Measurements from ENCODE around the gene PANK4.
A peak's percentile ranks its signal among the peaks of the same experiment; 100 is the strongest.

PANK4 gene

GRCh38 chr1:2535455-2535854 is 9.1 kb upstream of the PANK4 start:
- no peak for TF ChIP-seq CTCF (IDR thresholded peaks at IDR 0.05)
- DNase-seq: no peak
- peaks cover 72% of the 10 kb centered on the region for H3K27me3 Mint-ChIP-seq (ENCODE audit: low read depth, poor library complexity)
- H3K9me3 Mint-ChIP-seq: peaks cover 4% of the 10 kb centered on the region
- no peaks in the 10 kb centered on the region for H3K36me3 Mint-ChIP-seq (ENCODE audit: low read depth)
- H3K4me1 Mint-ChIP-seq: peaks cover 31% of the 10 kb centered on the region
- no peak overlapping the region for H3K4me3 Mint-ChIP-seq
- H3K27ac Mint-ChIP-seq: no peak overlapping the region

- peak; percentile 23 for DNase-seq
- H3K4me3 Mint-ChIP-seq: peak overlapping the region; percentile 44
- peaks cover 78% of the 10 kb centered on the region for H3K27me3 Mint-ChIP-seq (ENCODE audit: low read depth, poor library complexity)
- TF ChIP-seq CTCF (IDR thresholded peaks at IDR 0.05): no peak
- H3K36me3 Mint-ChIP-seq (ENCODE audit: low read depth): no peaks in the 10 kb centered on the region
- H3K4me1 Mint-ChIP-seq: peaks cover 31% of the 10 kb centered on the region
- H3K9me3 Mint-ChIP-seq: peaks cover 4% of the 10 kb centered on the region
- H3K27ac Mint-ChIP-seq: no peak overlapping the region
These were observed 8.5 kb upstream of the PANK4 start for GRCh38 chr1:2534687-2535441.

DNA sequence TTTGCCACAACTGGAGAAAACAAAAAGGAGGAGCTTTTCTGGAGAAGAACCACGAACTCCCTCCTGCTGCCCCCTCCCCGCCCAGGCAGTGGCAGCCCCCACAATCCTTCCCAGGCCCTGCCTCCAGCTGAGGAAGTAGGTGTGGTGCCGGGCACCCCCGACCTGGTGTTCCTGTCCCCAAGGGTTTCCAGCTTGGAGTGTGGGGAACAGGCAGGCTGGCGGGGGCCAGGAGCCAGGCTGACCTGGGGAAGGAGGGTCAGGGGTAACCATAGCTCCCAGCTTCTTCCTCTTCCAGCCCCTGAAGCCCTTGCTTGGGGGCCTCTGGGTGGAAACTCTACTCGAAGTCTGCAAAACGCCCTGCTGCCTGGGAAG is 7.9 kb upstream of the PANK4 start:
- H3K4me1 Mint-ChIP-seq: peaks cover 31% of the 10 kb centered on the region
- no peak overlapping the region for H3K4me3 Mint-ChIP-seq
- peaks cover 4% of the 10 kb centered on the region for H3K9me3 Mint-ChIP-seq
- H3K27me3 Mint-ChIP-seq (ENCODE audit: low read depth, poor library complexity): peaks cover 83% of the 10 kb centered on the region
- no peak for TF ChIP-seq CTCF (IDR thresholded peaks at IDR 0.05)
- no peak overlapping the region for H3K27ac Mint-ChIP-seq
- DNase-seq: no peak
- no peaks in the 10 kb centered on the region for H3K36me3 Mint-ChIP-seq (ENCODE audit: low read depth)

GRCh38 chr1:2533365-2533764 is 7.0 kb upstream of the PANK4 start:
- H3K4me3 Mint-ChIP-seq: no peak overlapping the region
- H3K36me3 Mint-ChIP-seq (ENCODE audit: low read depth): no peaks in the 10 kb centered on the region
- no peak for TF ChIP-seq CTCF (IDR thresholded peaks at IDR 0.05)
- DNase-seq: no peak
- H3K27me3 Mint-ChIP-seq (ENCODE audit: low read depth, poor library complexity): peaks cover 83% of the 10 kb centered on the region
- peaks cover 1% of the 10 kb centered on the region for H3K9me3 Mint-ChIP-seq
- H3K4me1 Mint-ChIP-seq: peaks cover 31% of the 10 kb centered on the region
- no peak overlapping the region for H3K27ac Mint-ChIP-seq

DNA sequence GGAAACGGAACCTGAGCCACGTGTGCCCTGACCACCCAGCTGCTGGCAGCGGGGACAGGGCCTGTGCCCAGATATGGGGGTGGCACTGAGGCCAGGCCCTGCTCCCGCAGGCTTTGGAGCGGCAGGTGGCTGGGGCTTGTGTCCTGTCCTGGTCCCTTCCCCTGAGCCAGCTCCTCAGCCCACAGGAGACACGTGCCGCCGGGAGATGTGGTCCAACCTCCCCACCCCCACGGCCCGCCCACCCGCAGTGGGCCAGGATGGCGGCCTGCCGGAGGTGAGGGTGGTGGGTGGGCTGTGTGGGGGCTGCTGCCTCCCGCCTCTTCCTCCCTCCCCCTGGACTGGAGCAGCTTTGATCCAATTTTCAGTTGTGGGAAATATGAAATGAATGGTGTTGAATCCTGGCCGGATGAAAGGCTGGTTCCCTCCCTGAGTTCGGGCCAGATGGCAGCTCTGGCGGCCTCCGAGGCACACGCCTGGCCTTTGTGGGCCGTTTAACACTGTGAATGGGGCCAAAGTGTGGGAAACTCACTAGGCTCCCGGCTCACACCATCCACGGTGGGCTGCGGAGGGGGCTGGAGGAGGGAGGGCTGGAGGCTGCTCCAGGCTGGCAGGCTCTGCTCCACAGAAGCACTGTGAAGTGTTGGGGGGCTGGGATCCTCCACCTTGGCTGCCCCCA is 6.2 kb upstream of the PANK4 start:
- H3K4me3 Mint-ChIP-seq: no peak overlapping the region
- DNase-seq: no peak
- H3K36me3 Mint-ChIP-seq (ENCODE audit: low read depth): no peaks in the 10 kb centered on the region
- TF ChIP-seq CTCF (IDR thresholded peaks at IDR 0.05): no peak
- H3K4me1 Mint-ChIP-seq: peaks cover 31% of the 10 kb centered on the region
- peaks cover 85% of the 10 kb centered on the region for H3K27me3 Mint-ChIP-seq (ENCODE audit: low read depth, poor library complexity)
- H3K9me3 Mint-ChIP-seq: no peaks in the 10 kb centered on the region
- no peak overlapping the region for H3K27ac Mint-ChIP-seq
